Amniotic stem cell (primary cell): ENCODE results near the gene PCNX1.

Experiments used
- DNase-seq: peaks from one replicate; lab custom pipeline; 2025; lab: John Stamatoyannopoulos, UW

Gene PCNX1

GRCh38 chr14:71086567-71086966, 179.3 kb downstream of the PCNX1 start:
- no peak for DNase-seq

- DNase-seq = peak; percentile 10
Measured at GRCh38 chr14:71089971-71090370, 182.7 kb downstream of the PCNX1 start.

GRCh38 chr14:71094722-71095121, 187.5 kb downstream of the PCNX1 start:
- no peak for DNase-seq

GRCh38 chr14:71096947-71097346, 189.7 kb downstream of the PCNX1 start:
- DNase-seq = no peak

- DNase-seq = peak; percentile 30
Measured at GRCh38 chr14:71103662-71104484, 196.6 kb downstream of the PCNX1 start.

- DNase-seq = no peak
Measured at GRCh38 chr14:71105177-71105576, 197.9 kb downstream of the PCNX1 start.

- DNase-seq = no peak
Measured at GRCh38 chr14:71107921-71108320, 200.7 kb downstream of the PCNX1 start.

- DNase-seq = no peak
Measured at GRCh38 chr14:71108398-71109119, 201.3 kb downstream of the PCNX1 start.

- peak; percentile 53 for DNase-seq
Measured at GRCh38 chr14:71113376-71113775, 206.1 kb downstream of the PCNX1 start.

- no peak for DNase-seq
Measured at GRCh38 chr14:71114565-71114964, 207.3 kb downstream of the PCNX1 start.

- no peak for DNase-seq
Measured at GRCh38 chr14:71115306-71115705, 208.0 kb downstream of the PCNX1 start.

- DNase-seq = no peak
Measured at GRCh38 chr14:71115821-71116567, 208.7 kb downstream of the PCNX1 start.

- DNase-seq = no peak
Measured at GRCh38 chr14:71116568-71117122, 209.4 kb downstream of the PCNX1 start.

- DNase-seq = peak; percentile 86
Measured at GRCh38 chr14:71117839-71118743, 210.8 kb downstream of the PCNX1 start.

- no peak for DNase-seq
Measured at GRCh38 chr14:71119075-71119474, 211.8 kb downstream of the PCNX1 start.

GRCh38 chr14:71119832-71120231, 212.6 kb downstream of the PCNX1 start:
- no peak for DNase-seq

- no peak for DNase-seq
Measured at GRCh38 chr14:71121001-71121400, 213.7 kb downstream of the PCNX1 start.

- no peak for DNase-seq
Measured at GRCh38 chr14:71121711-71122110, 214.5 kb downstream of the PCNX1 start.

GRCh38 chr14:71122866-71123565, 215.8 kb downstream of the PCNX1 start:
- no peak for DNase-seq

- DNase-seq = no peak
Measured at GRCh38 chr14:71123579-71124135, 216.4 kb downstream of the PCNX1 start.
